GM19468 (cell line): ENCODE results near the gene THSD1.
"Not testable (repeated sequence)": the region's sequence is repeated elsewhere in the genome, so short reads cannot be mapped to it uniquely, and the experiment has no call there.

Experiments
- ATAC-seq: cut with Tn5 transposase; IDR thresholded peaks from one replicate; pipeline ENCODE4 v1.9.1; 2021; ENCODE audit warnings: mild to moderate bottlenecking, moderate library complexity, moderate number of reproducible peaks; ENCODE audit not compliant: unreplicated experiment; ENCODE audit errors: extremely low read depth

THSD1 gene

DNA sequence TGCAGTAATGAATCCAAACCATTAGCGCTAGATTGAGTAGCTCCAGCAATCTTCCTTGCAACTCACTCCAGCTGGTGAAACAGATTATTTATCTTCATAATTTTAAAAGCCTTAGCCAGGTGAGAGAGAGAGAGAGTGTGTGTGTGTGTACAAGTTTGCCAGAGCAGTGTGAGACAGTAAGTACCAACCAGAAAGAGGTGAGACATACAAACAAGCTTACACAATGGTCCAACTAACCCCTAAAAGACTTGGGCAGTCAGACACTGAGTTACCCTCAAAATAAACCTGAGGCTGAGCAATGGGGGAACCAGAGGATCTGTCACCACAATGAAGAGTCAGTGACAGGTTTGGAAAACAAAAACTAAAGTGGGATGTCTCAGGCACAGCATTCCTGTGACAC is 8.1 kb upstream of the THSD1 start:
- no peak for ATAC-seq

DNA sequence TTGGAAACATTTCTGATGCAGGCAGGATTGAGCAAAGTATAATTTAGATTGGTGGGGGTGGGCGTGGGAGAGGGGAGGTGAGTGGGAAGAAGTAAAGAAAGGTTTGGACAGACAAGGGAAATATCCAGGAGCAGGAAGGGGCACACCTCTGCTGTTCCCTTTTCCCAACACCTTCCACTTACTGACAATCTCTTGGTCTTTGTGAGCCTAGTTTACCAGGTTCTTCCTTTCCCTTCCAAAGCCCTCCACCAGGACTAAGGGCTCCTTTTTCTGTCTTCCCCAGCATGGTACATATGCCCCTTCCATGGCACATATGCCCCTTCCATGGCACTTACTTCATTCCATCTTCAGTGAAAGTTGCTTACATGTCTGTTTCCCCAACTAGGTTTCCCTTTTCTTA is 6.2 kb upstream of the THSD1 start:
- ATAC-seq, result no peak

DNA sequence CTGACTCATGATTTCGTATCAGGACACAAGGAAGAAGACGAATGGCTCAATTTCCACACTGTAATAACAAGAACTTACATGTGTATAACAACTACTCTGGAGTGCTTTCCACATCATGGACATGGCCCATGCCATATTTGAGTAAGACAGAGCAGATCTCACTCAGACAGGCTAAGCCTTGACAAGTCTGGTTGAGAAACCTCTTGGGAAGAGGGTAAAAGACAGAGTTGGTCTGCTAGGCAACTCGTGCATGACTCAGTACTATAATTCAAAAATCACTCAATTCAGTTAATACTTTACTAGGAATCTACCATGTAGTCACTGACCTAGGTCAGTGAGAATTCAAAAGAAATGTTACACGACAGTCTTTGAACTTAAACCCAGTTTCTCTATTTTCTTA is 5.7 kb upstream of the THSD1 start:
- peak; percentile 77 for ATAC-seq

DNA sequence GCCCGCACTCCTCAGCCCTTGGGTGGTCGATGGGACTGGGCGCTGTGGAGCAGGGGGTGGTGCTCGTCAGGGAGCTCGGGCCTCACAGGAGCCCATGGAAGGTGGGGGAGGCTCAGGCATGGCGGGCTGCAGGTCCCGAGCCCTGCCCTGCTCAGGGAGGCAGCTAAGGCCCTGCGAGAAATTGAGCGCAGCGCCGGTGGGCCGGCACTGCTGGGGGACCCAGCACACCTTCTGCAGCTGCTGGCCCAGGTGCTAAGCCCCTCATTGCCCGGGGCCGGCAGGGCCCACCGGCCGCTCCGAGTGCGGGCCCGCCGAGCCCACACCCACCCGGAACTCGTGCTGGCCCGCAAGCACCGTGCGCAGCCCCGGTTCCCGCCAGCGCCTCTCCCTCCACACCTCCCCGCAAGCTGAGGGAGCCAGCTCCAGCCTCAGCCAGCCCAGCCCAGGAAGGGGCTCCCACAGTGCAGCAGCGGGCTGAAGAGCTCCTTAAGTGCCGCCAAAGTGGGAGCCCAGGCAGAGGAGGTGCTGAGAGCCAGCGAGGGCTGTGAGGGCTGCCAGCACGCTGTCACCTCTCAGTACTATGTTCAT is 2.2 kb upstream of the THSD1 start:
- not testable (repeated sequence) for ATAC-seq

DNA sequence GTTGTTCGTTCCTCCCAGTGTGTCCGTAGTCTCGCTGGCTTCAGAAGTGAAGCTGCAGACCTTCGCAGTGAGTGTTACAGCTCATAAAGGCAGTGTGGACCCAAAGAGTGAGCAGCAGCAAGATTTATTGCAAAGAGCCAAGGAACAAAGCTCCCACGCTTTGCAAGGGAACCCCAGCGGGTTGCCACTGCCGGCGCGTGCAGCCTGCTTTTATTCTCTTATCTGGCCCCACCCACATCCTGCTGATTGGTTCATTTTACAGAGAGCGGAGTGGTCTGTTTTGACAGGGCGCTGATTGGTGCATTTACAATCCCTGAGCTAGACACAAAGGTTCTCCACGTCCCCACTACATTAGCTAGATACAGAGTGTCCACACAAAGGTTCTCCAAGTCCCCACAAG is 1.5 kb upstream of the THSD1 start:
- not testable (repeated sequence) for ATAC-seq

DNA sequence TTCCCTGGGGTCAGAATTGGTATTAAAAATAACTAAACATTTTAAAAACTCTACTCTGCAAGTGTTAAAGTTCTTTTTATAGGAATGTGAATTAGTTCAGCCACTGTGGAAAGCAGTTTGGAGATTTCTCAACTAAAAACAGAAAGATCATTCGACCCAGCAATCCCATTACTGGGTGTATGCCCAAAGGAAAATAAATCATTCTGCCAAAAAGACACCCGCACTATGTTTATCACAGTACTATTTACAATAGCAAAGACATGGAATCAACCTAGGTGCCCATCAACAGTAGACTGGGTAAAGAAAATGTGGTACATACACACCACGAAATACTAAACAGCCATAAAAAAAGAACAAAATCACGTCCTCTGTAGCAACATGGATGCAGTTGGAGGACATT is 657 bp upstream of the THSD1 start:
- ATAC-seq, result no peak

DNA sequence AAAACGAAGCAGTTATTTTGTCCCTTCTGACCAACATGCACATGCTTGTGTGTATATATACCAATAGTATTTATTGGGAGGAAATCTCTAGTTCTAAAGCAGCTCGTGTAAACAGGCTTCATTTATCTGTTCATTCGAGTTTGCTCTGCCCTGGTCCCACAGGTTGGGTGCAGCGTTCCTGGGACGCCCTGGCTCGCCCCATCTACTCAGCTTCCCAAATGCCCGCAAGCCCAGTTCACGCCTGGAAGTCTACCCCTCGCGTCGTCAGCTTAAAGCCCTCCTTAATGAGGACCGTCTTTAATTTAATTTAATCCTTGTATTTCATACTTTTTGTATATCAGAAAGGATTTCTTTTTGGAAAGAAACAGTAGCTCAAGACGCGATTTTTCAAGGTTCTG is 604 bp downstream of the THSD1 start:
- no peak for ATAC-seq

DNA sequence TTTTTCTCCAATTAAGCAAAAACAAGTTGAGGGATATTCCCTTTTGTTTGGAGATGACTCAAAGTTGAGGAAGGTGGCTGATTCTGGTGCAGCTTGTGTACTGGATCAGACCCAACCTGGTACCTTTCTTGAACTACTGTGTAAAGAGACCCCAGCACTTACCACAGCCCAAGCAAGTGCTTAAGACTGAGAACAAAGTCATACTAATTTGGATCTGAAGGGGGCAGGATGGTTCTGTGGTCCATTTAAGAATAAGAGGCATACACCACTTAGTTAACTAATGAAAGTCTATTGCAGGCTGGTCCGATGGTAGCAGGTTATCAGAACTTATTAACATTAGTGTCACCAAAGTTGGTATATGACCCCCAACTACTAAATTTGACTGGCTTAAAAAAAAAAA is 6.3 kb downstream of the THSD1 start:
- ATAC-seq, result no peak

DNA sequence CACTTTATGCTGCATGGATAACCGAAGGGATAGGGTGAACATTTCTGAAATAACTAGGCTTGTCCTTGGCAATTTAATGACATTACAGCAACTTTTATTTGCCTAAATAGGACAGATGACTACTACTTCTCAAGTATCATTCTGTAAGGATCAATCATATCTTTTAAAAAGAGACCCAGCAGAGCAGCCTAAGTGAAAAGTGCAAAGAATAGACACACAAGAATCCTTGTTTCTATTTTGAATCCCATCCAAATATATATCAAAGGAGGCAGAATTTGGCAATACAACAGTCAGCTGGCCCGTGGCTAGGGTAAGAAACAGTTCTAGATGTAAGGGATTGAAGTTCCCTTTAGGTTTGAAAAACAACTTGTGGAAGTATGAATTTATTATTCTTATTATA is 6.9 kb downstream of the THSD1 start:
- no peak for ATAC-seq

DNA sequence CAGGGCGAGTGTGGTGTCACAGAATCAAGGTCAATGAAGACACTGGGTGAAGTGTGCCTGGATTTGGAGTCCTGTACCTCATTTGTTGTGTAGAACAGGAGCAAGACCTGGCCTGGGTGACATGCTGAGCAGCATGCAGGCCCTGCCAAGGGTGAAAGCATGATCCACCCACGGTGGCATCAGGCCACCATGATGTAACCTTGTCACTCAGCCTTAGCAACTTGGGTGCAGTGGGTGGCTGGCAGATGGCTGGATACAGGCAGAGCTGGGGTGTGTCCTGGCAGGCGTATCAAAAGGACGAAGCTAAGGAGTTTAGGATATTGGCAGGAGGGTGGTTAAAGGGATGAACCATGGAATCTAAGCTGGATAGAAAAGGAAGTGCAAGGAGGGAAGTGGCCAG is 10.3 kb downstream of the THSD1 start:
- ATAC-seq, result no peak

DNA sequence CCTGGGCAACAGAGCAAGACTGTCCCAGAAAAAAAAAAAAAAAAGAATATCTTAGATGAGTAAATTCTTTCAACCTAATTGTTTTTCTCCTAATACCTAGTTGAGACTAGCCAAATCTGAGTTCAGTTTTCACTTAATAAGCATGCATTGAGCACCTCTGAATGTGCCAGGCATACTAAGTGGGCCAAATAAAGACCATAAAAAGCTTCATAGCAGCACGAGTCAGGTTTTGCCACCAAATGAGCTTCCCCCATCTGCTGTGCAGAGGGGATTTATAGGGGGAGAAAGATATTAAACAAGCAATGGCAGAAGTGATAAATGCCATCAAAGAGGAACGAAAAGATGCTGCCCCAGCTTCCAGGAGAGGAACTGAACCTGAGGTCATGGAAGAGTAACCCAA is 11.4 kb downstream of the THSD1 start:
- ATAC-seq, result no peak

DNA sequence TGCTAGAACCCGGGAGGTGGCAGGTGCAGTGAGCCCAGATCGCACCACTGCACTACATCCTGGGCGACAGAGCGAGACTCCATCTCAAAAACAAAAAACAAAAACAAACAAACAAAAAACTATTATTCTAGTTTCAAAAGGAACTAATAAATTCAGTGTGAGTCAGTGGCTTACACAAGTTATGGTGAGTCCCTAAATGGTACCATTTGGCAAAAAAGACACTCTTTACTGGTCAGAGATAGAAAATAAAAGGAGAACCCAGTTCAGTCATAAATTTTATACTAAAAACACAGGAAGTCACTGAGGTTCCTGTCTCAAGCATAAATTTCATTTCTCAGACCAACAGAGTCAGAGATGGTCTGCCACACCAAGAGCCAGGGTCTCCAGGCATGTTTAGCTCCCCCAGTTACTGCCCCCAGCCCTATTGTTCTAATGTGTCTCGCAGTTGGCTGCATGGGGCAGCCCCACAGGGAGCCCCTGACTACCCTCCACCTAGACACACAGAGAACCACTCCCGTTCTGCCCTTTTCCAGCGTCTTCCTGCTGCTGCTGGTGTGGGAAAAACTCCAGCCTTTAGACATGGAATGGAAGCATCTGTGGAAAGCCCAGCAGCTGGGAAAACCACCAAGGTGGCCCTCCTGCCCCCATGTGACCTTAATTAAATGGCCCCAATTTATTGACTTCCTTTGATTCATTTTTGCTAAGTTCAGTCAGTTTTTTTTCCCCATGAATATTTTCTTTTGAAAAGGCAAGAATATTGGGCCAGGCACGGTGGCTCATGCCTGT is 12.2 kb downstream of the THSD1 start:
- ATAC-seq, result no peak

DNA sequence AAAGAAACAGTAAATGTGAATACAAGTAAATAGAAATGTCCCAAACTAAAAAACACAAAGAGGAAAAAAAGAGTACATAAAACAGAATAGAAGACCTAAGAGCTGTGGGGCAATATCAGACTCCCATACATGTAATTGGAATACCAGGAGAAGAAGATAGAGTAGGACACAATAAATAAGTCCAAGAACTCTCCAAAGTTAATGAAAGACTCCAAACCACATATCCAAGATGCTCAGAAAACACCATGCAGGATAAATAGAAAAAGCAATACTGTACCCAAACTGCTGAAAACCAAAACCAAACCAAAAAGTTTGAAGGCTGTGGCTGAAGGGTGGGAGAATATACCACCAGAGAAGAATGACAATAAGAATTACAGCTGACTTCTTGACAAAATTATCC is 18.3 kb downstream of the THSD1 start:
- no peak for ATAC-seq

DNA sequence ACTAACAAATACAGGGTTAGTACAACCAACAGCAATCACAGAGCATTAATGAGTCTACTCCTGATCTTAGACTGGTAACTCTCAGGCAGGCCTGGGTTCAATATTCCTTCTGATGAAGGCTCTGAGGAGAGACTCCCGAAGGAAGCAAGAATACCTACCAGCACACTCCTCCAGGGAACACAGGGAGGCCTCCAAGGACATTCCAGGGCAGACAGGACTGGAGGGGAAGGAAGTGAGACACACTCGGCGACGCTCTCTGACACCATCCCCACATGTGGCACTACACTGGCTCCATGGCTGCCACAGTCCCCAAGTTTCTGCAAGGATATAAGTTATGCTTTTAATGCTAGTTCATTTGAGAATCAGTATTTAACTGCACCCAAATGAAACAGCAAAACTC is 20.1 kb downstream of the THSD1 start:
- ATAC-seq, result no peak

DNA sequence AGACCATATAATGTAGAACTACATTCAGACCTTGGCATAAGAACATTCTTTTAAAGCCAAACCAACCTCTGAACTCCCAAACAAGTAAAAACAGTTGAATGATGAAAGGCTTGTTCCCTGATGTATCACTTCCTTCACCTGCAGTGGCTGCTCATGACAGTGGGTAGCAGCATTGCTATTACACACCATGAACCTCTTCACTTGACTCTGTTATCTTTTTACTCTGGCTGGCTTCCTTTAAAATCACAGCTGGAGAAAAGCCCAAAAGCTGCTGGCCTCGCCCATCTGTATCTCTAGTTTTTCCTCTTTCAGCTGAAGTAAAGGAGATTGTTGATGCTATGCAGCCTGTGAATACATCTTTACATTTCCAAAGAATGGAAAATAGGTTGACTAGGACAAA is 22.6 kb downstream of the THSD1 start:
- no peak for ATAC-seq

DNA sequence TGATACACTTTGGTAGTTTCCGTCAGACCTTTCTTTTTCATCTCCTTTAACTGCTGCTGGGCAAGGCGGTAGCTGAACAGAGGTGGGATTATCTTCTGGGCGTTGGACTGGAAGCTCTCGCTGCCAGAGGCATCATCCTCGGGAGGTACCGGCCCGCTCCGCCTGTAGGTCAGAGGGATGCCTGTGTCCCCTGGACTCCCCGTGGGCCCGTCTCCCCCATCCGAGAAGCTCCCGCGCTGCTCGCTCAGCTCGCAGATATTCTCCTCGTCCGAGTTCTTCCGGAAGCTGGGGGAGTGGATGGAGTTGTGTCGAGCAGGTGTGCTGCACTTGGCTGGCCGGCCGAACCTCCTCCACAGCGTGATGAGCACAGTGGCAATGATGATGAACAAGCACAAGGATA is 27.7 kb downstream of the THSD1 start:
- no peak for ATAC-seq

DNA sequence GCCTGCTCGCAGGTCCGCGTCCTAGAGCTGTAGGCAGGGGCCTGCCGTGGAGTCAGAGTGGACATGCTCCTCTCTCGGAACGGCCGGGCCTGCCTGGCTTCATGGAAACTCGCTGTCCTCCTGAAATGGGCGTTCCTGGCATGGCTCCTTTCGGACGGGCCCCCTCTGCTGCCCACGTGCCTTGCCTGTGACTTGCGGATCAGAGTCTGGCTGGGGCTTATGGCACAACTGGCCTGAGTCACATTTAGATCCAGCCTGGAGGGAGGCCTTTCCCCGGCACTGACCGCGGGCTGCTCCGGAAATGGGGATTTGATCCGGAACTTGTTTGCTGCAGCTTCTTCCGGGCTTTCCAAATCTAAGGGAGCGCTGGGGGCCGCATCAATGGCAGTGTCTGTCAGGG is 28.1 kb downstream of the THSD1 start:
- ATAC-seq, result no peak

DNA sequence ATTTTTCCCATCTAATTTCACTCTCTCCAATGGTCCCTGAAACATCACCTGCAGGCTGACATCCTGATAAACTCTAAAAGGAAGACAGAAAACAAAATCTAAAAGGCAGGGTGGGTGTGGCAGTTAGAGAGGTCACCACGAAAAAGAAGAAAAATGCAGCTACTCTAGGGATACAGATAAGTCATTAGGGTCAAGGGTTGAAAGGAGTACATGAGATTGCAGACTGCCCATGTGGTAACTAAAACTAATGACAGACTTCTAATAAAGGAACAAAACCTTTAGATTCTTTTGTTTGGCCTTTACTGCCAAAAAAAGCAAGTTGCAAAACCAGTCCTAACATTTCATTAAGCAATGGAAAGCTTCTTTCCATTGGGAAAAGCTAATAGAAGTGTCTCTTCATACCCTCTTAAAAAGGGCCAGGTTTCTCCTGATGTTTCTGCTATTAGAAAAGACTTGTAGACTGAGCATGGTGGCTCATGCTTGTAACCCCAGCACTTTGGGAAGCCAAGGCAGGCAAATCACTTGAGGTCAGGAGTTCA is 31.0 kb downstream of the THSD1 start:
- no peak for ATAC-seq

DNA sequence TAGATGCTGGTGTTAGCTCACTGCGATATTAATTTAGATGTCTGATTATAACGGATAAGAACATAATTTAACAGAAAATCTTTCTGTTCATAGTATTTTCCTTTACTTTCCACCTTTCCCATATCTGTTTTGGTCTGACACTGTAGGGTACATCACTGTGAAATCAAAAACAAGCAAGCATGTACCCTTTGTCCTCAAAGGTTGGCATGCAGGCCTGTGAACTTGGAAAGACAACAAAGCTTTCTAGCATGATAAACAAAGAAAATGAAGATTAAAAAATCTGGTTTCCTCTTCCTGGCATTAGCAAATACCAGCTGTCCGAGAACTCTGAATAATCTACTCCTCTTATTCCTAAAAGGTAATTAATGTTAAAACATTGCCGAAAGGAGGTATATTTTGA is 31.6 kb downstream of the THSD1 start:
- no peak for ATAC-seq

DNA sequence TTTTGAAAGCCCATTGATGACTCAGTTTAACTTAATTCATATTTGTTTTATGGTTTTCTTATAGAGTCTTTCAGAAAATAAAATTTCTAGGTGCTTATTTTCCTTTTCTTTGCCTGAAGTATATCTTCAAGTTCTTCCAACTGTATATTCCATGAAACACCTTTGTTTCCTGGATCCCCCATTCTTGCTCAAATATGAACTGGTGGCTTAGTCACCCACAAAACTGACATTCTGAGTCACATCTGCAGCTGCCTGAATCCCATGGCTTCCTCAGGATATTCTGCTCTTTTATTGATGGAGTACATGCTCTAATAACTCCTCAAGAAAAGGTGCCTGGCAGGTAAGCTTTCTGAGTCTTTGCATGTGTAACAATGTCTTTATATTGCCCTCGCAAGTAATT is 32.7 kb downstream of the THSD1 start:
- ATAC-seq, result not testable (repeated sequence)

DNA sequence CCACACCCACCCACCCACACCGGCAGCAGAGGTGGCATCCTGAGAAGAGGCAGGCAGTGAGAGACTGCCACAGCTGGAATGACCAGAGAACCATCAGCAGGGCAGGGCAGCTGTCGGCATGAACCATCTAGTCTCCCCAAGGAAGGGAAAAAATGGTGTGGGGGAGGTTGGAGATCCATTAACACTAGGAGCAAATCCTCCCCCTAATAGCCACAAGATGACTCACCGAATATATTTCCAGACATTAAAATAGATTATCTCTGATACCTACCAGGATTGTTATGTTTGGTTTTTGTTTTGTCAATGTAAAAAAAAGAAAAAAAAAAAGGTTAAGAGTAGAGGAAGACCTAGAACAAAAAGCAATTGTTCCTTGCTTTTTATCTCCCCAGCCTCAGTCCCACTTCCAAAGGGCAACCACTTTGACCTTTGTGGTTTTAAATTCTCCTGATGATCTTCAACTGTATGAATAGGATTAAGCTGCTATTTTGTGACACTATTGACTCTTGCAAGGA is 34.2 kb downstream of the THSD1 start:
- no peak for ATAC-seq

DNA sequence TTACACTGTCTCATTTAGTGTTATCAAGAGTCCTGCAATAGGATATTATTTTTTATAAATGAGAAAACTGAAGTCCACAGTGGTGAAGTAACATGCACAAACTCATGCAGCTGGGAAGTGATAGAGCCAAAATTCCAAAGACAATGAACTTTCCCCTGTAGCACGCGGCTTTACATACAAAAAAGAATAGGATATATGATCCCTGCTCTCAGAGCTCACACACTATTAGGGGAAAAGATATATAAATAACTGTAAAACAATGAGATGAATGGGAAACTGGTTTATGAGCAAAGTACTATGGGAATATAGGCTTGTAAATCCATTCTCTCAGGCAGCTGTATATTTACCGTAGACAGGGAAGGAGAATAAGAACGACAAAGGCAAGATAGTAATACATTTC is 39.7 kb downstream of the THSD1 start:
- no peak for ATAC-seq
